ENCODE data around the gene TBPL1.

Gene TBPL1

GRCh38 chr6:133948472-133948871 is 4.6 kb upstream of the TBPL1 start:
- no peak overlapping the region for H2AFZ ChIP-seq (ENCODE audit: low read length)
- no peak overlapping the region for H3K4me2 ChIP-seq (ENCODE audit: low read depth, low read length, poor library complexity, severe bottlenecking)
- H3F3A ChIP-seq (ENCODE audit: low read depth) = no peaks in the 10 kb centered on the region
- TF ChIP-seq EZH2phosphoT487 (IDR thresholded peaks at IDR 0.05; ENCODE audit: borderline replicate concordance) = no peak
- TF ChIP-seq, protein P1, sequence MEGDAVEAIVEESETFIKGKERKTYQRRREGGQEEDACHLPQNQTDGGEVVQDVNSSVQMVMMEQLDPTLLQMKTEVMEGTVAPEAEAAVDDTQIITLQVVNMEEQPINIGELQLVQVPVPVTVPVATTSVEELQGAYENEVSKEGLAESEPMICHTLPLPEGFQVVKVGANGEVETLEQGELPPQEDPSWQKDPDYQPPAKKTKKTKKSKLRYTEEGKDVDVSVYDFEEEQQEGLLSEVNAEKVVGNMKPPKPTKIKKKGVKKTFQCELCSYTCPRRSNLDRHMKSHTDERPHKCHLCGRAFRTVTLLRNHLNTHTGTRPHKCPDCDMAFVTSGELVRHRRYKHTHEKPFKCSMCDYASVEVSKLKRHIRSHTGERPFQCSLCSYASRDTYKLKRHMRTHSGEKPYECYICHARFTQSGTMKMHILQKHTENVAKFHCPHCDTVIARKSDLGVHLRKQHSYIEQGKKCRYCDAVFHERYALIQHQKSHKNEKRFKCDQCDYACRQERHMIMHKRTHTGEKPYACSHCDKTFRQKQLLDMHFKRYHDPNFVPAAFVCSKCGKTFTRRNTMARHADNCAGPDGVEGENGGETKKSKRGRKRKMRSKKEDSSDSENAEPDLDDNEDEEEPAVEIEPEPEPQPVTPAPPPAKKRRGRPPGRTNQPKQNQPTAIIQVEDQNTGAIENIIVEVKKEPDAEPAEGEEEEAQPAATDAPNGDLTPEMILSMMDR (conservative IDR thresholded peaks at IDR 0.05; ENCODE audit: low read length) = no peak
- no peaks in the 10 kb centered on the region for H3K36me3 ChIP-seq (ENCODE audit: insufficient read depth, low read length)
- H3K9me3 ChIP-seq (ENCODE audit: insufficient read depth, low read depth, low read length) = no peaks in the 10 kb centered on the region
- peaks cover 2% of the 10 kb centered on the region for H4K20me1 ChIP-seq (ENCODE audit: insufficient read depth, low read length, poor library complexity, severe bottlenecking)
- peaks cover 12% of the 10 kb centered on the region for H3K4me1 ChIP-seq (ENCODE audit: insufficient read depth, low read length, poor library complexity, severe bottlenecking)
- no peak overlapping the region for H3K4me3 ChIP-seq (ENCODE audit: low read length, poor library complexity, severe bottlenecking)
- no peaks in the 10 kb centered on the region for H3K9me2 ChIP-seq (replicated peaks; ENCODE audit: low read depth, low read length)
- no peaks in the 10 kb centered on the region for H3K27me3 ChIP-seq (ENCODE audit: insufficient read depth, low read length, poor library complexity, severe bottlenecking)
- H3K9ac ChIP-seq (ENCODE audit: low read depth, low read length, poor library complexity, severe bottlenecking) = no peak overlapping the region
- peaks cover 4% of the 10 kb centered on the region for H3K79me2 ChIP-seq (ENCODE audit: insufficient read depth, low read length)

- Histone ChIP-seq H3K9ac (ENCODE audit: low read depth, low read length, poor library complexity, severe bottlenecking) (peak overlapping the region; percentile 72), H3K4me3 (ENCODE audit: low read length, poor library complexity, severe bottlenecking) (peak overlapping the region; percentile 76)
Measured at GRCh38 chr6:133951227-133951626, 1.8 kb upstream of the TBPL1 start.

DNA sequence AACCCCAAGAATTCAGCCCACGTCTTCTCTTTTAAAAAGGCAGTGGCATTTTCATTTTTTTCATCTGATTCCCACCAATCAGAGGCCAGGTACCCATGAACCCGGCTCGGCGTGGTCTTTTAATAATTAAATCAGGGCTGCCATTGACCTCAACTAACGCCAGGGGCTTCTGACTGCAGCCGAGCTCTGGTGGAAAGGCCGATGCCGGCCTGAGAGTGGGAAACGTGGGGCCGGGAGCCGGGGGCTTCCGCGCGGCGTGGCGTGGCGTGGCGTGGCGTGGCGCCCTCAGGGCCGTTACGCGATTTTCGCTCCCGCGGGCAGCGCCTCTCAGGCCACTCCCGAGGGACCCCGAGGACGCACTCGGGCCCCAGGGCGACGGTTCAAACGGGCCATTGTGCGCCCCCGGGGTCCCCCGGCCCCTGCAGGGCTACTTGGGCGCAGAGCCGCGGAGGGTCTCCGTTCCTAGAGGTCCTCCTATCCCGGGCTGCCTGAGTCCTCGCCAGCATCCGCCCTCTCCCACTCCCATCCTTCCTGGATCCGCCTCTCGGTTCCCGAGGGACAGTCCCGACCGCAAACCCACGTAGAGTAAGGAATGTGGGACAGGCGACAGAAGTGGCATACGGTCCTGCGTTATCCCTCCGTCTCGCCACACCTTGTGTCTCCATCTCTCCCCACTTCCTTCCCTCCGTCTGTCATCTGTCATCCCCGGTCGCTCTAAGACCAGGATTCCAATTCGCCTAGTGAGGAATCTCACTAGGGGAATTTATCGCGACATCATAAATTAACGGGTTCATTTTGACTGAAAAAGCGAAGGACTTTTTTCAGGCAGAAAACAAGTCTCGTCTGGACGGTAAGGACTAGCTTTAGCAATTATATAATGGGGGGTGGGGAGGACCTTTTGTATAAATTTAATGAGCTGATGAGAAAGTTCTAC is 876 bp upstream of the TBPL1 start:
- Histone ChIP-seq H3K4me3 (ENCODE audit: low read length, poor library complexity, severe bottlenecking) (peak overlapping the region; percentile 76), H3K27me3 (ENCODE audit: insufficient read depth, low read length, poor library complexity, severe bottlenecking) (no peaks in the 10 kb centered on the region), H3F3A (ENCODE audit: low read depth) (no peaks in the 10 kb centered on the region), H3K36me3 (ENCODE audit: insufficient read depth, low read length) (no peaks in the 10 kb centered on the region), H3K4me2 (ENCODE audit: low read depth, low read length, poor library complexity, severe bottlenecking) (peak overlapping the region; percentile 91), H3K79me2 (ENCODE audit: insufficient read depth, low read length) (peaks cover 41% of the 10 kb centered on the region), H3K9me2 (replicated peaks; ENCODE audit: low read depth, low read length) (no peaks in the 10 kb centered on the region), H3K9ac (ENCODE audit: low read depth, low read length, poor library complexity, severe bottlenecking) (peak overlapping the region; percentile 72), H2AFZ (ENCODE audit: low read length) (peak overlapping the region; percentile 82), H4K20me1 (ENCODE audit: insufficient read depth, low read length, poor library complexity, severe bottlenecking) (peaks cover 20% of the 10 kb centered on the region), H3K4me1 (ENCODE audit: insufficient read depth, low read length, poor library complexity, severe bottlenecking) (peaks cover 42% of the 10 kb centered on the region), H3K9me3 (ENCODE audit: insufficient read depth, low read depth, low read length) (no peaks in the 10 kb centered on the region)
- TF ChIP-seq EZH2phosphoT487 (IDR thresholded peaks at IDR 0.05; ENCODE audit: borderline replicate concordance) = no peak
- TF ChIP-seq, protein P1 (conservative IDR thresholded peaks at IDR 0.05; ENCODE audit: low read length) = peak; percentile 51

More at GRCh38 chr6:133951227-133951626, 1.8 kb upstream of the TBPL1 start:
- Histone ChIP-seq H2AFZ (ENCODE audit: low read length) (peak overlapping the region; percentile 82), H3K27me3 (ENCODE audit: insufficient read depth, low read length, poor library complexity, severe bottlenecking) (no peaks in the 10 kb centered on the region), H3K4me1 (ENCODE audit: insufficient read depth, low read length, poor library complexity, severe bottlenecking) (peaks cover 33% of the 10 kb centered on the region), H3K9me3 (ENCODE audit: insufficient read depth, low read depth, low read length) (no peaks in the 10 kb centered on the region), H3K36me3 (ENCODE audit: insufficient read depth, low read length) (no peaks in the 10 kb centered on the region), H3K9me2 (replicated peaks; ENCODE audit: low read depth, low read length) (no peaks in the 10 kb centered on the region), H3K4me2 (ENCODE audit: low read depth, low read length, poor library complexity, severe bottlenecking) (peak overlapping the region; percentile 91), H4K20me1 (ENCODE audit: insufficient read depth, low read length, poor library complexity, severe bottlenecking) (peaks cover 20% of the 10 kb centered on the region), H3F3A (ENCODE audit: low read depth) (no peaks in the 10 kb centered on the region), H3K79me2 (ENCODE audit: insufficient read depth, low read length) (peaks cover 31% of the 10 kb centered on the region)
- TF ChIP-seq EZH2phosphoT487 (IDR thresholded peaks at IDR 0.05; ENCODE audit: borderline replicate concordance) = no peak
- TF ChIP-seq, protein P1 (conservative IDR thresholded peaks at IDR 0.05; ENCODE audit: low read length) = no peak

Measured in Loucy (cell line).